Renal cortex interstitium (tissue), 11 donors: ENCODE results near the gene VEGFA. TPM values are rescaled to one million over a fixed set of nuclear protein-coding genes. Genes with fewer than 3 reads are reported as not detected.
"Not testable (repeated sequence)": the region's sequence is repeated elsewhere in the genome, so short reads cannot be mapped to it uniquely, and the experiment has no call there.

ENCODE experiments used
- DNase-seq, 11 donors: peaks; one replicate each; pipeline ENCODE4 v3.0.0-alpha.2; 2013; ENCODE audit warnings: low read depth in 9 of 11, low spot score in 4 of 11; ENCODE audit errors: extremely low read depth in 1 of 11
- polyA plus RNA-seq, 3 donors: library from polyadenylated mRNA; unstranded; fragments of 120-200 nt; gene quantifications; one replicate each; pipeline ENCODE4 v1.2.1, GENCODE V29; 2013; ENCODE audit not compliant: insufficient read length in 3 of 3

Gene VEGFA
- polyA plus RNA-seq, 3 donors = 293 to 424 (median 310) TPM

DNA sequence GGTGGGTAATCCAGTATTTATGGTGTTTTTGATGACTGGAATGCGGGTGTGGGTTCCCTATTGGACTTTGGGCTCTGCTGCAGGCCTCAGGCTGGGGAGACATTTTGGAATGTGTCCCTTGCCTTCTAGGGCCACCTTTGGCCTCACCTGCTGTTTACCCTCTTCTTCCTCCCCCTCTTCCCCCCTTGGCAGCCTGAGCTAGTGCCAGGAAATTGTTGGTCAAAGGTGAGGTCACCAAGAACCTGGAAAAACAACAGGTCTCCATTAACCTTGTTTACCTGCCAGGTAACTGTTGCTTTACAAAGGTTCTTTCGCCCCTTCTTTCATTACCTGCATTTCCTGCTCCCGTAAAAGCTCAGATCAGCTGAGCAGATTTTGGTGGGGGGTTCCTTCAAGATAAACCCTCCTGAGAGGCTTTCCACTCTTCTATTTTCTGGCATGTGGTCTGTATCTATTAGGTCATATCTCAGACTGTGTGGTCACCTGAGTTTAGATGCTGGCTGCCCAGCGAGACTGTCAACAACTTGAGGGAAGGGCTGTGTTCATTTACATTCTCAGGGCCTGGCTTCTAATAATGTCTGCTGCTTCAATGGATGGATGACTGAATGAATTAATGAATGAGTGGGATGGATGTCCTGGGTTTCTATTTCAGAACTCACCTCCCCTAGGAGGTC lies 34.7 kb downstream of the VEGFA start:
- DNase-seq = no peak

DNA sequence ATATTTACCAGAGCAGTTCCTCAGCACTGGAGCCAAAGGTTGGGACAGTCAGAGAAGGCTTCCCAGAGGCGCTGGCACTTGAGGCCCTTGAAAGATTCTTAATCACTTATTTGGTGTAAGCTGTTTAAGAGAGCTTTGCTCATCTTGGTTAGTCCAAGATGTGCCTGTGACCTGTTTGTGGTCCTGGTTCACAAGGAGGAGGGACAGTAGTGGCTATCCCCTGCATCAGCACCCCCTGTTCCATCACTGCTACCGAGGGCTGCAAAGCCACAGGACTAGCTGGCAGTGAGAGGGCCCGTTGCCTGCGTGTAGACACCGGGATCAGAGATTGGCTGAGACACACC lies 35.7 kb downstream of the VEGFA start:
- DNase-seq = no peak

DNA sequence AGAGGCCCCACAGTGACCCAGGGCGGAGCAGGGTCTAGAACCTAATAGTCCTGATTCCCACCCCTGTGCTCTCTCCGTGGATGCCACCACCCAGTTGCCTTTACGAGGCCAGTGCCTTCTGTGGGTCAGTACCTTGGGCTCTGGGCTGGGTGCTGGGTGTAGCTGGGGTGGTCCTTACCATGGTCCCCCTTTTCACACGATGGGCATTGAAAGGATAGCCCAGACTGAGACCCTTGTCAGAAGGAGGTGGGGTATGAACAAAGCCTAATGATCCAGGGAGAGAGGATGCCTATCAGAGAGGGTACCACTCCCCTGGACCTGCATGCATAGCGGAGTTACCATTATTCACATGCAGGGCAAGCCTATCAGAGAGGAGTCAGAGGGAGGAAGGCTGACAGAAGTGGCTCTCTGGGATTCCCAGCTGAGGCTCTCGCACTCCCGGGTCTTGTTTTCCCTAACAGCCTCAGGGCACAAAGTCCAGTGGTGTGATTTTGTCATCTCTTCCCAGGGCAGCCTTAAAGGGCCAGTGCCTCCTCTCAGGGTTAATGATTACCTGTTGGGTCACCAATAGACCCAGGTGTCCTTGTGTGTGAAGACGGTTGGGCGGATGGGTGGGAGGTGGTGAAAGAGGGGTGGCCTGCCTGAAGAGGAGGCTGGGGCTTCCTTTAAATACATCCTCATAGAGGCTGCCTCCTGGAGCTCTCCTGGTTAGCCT lies 36.2 kb downstream of the VEGFA start:
- DNase-seq = peak in 2 of 11 donors; percentile 27 to 53

- DNase-seq = no peak
Measured at GRCh38 chr6:43806758-43807227, 36.8 kb downstream of the VEGFA start.

- no peak for DNase-seq
Measured at GRCh38 chr6:43807228-43808061, 37.4 kb downstream of the VEGFA start.

DNA sequence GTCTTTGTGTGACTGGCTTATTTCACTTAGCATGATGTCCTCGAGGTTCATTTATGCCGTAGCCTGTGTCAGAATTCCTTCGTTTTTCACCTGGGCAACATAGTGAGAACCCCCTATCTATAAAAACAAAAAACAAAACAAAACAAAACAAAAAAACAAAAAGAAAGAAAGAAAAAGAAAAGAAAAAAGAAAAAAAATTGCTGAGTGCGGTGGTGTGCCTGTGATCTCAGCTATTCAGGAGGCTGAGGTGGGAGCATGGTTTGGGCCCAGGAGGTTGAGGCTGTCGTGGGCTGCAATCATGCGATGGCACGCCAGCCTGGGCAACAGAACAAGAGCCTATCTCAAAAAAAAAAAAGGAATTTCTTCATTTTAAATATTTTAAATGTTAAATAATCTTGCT lies 38.4 kb downstream of the VEGFA start:
- no peak for DNase-seq

GRCh38 chr6:43809417-43810305 lies 39.6 kb downstream of the VEGFA start:
- DNase-seq = no peak

DNA sequence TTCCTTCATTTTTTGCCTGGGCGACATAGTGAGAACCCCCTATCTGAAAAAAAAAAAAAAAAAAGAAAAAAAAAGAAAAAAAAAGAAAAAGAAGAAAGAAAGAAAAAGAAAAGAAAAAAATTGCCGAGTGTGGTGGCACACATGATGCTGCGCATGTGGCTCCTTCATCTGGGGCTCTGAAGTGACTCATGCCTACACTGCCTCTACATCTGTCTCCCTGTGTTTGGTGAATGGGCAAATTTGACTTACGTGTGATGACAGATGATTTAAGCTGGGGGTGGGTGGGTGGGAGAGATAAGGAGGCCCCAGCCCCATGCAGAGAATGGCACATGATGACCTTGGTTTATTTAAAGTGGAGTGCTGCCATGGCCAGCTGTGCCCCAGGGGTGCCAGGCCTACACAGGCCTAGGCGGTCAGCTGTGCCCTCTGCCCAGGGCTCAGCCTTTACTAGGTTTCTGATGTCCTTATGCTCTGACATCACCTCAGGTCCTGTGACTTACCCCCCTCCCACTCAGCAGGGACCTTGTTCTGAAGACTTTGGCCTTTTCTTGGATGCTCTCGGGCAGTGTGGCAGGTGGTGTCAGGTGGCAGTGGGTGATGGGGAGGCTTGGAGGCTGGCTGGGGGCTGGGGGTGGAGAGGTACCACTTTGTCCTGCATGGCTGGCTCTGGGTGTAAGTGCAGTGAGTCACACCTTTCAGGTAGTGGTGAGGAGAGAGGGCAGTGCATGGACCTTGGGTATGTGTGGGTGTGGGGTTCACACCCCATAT lies 41.1 kb downstream of the VEGFA start:
- DNase-seq = peak in 1 of 11 donors; percentile 31

DNA sequence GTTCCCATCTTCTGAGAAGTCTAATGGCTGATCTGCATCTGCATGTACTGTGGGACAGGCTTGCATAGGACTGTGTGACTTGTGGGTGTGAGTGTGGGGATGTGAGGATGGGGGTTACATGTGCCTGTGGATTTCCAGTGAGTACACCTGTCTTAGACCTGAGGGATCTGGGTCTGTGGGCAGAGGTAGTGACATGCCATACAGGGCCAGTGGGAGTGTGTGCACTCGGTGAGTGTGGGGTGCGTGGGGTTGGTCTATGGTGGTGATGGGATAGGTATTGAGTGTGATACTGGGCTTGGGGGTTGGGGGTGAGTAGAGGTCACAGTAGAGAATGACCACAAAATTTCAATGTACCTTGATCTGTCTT lies 41.7 kb downstream of the VEGFA start:
- DNase-seq = no peak

GRCh38 chr6:43812850-43813578 lies 43.0 kb downstream of the VEGFA start:
- DNase-seq = peak in 1 of 11 donors; percentile 29

DNA sequence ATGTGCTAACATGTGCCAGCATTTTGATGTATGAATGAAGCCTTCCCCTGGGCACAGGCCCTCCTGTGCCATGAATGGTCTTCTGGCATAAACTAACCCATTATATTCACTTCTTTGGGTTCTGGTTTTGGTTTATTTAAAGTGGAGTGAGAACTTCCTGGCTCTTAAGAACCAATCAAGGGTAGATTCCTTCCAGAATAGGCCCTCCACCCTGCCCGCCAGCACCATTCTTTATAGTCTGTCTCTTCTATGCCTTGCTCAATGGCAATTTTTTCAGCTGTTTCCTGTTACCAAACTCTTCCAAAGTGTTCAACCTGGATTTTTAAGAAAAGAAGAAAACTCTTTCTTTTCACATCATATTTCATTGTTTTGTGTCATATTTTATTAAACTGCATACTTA lies 44.1 kb downstream of the VEGFA start:
- no peak for DNase-seq

DNA sequence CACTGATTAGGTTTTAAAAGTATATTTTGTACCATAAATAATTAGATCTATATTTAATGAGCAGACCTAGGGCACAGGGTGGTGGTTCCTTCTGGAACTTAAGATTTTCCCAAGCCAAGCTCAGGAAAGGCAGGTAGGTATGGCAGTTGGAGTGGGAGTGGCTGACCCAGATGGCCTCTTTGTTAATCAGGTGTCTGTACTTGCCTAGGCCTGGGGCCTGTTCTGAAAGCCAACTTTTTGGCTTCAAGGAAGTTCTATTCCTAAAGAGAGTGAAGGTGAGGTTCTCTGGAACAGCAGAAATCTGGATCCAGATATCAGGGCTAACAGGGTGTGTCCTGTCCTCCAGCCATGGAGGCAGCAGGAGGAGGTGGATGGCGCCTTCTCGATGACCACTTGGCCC lies 44.9 kb downstream of the VEGFA start:
- DNase-seq = no peak

- DNase-seq = no peak
Measured at GRCh38 chr6:43817192-43817591, 47.2 kb downstream of the VEGFA start.

DNA sequence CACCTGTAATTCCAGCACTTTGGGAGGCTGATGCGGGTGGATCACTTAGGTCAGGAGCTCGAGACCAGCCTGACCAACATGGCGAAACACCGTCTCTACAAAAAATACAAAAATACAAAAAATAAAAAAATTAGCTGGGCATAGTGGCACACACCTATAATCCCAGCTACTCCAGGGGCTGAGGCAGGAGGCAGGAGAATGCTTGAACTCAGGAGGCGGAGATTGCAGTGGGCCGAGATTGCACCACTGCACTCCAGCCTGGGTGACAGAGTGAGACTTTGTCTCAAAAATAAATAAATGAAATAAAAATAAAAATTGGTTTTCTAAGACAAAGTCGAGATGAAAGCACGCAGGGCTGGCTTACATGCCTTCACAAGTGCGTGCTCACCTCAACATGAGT lies 49.0 kb downstream of the VEGFA start:
- DNase-seq = not testable (repeated sequence)

DNA sequence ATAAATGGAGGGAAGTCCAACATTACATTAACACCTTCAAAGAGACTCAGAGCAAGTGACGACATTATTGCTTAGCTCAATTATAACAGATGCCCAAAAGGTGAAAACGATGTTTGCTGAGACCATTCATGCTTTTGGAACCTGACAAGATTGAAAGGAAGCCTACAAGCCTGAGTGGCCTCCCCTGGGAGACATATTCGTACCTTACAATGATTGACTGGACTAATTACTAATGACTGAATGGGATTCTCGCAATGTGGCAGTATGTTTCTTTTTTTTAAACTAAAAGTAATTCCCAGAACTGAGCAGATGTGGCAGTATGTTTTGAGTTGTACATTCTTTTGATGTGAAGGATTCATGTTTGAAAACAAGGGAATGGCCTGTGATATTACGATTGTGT lies 49.9 kb downstream of the VEGFA start:
- DNase-seq = no peak

- DNase-seq = no peak
Measured at GRCh38 chr6:43820486-43820885, 50.5 kb downstream of the VEGFA start.

DNA sequence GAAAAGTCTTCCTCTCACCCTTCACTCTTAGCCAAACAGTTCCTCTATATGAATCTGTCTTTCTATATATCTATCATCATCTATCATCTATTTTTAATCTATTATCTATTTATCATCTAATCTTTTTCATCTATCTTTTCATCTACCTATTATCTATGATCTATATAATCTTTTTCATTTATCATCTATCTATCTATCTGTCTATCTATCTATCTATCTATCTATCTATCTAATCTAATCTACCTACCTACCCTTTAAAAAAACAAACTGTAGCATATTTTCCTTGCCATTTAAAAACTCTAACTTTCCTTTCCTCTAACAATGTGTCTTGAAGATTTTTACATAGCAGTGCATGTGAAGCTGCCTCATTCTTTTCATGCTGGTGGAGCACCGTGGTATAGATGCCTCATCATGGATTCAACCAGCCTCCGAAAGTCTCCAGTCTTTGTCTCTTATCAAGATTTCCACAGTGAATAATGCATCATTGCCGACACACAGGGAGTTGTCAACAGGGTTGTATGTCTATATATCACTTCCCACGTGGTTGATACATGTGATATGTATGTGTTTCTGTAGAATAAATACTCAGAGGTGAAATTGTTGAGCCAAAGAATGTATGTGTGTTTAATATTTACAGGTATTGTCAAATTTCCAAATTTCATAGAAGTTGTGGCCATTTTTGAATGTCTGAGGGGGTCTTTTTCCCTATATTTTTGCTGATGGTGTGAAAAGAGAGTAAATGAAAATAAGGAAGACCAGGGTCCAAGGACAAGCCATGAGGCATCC lies 51.3 kb downstream of the VEGFA start:
- DNase-seq = no peak
